Stimulated activated CD8-positive, alpha-beta memory T cell treated with anti-CD3 and anti-CD28 coated beads, Interleukin-15, amount 100 ng/mL, for 48 hours (primary cell): ENCODE data around the gene NKX3-2.

Experiments used
- DNase-seq, 2 donors: peaks; one replicate each; pipeline ENCODE4 v3.0.0-alpha.2; 2020; ENCODE audit warnings: low read depth in 2 of 2

Gene NKX3-2

GRCh38 chr4:13545394-13545808 lies 1.1 kb upstream of the NKX3-2 start:
- no peak for DNase-seq

- peak in 1 of 2 donors; percentile 50 for DNase-seq
Observed at GRCh38 chr4:13544606-13545393, 492 bp upstream of the NKX3-2 start.

- DNase-seq: no peak
Observed at GRCh38 chr4:13543032-13543838, 1.1 kb downstream of the NKX3-2 start.

- DNase-seq: no peak
Observed at GRCh38 chr4:13542577-13543031, 1.7 kb downstream of the NKX3-2 start.

GRCh38 chr4:13541720-13542576 lies 2.4 kb downstream of the NKX3-2 start:
- DNase-seq: no peak

- no peak for DNase-seq
Observed at GRCh38 chr4:13541176-13541604, 3.1 kb downstream of the NKX3-2 start.

- DNase-seq: no peak
Observed at GRCh38 chr4:13540446-13541175, 3.7 kb downstream of the NKX3-2 start.

GRCh38 chr4:13539619-13540445 lies 4.5 kb downstream of the NKX3-2 start:
- no peak for DNase-seq

GRCh38 chr4:13539047-13539618 lies 5.2 kb downstream of the NKX3-2 start:
- DNase-seq: no peak

GRCh38 chr4:13538427-13538973 lies 5.8 kb downstream of the NKX3-2 start:
- no peak for DNase-seq

GRCh38 chr4:13537832-13538177 lies 6.5 kb downstream of the NKX3-2 start:
- no peak for DNase-seq

- DNase-seq: no peak
Observed at GRCh38 chr4:13537011-13537831, 7.1 kb downstream of the NKX3-2 start.

- no peak for DNase-seq
Observed at GRCh38 chr4:13536607-13537006, 7.7 kb downstream of the NKX3-2 start.

GRCh38 chr4:13535708-13536361 lies 8.5 kb downstream of the NKX3-2 start:
- no peak for DNase-seq

- no peak for DNase-seq
Observed at GRCh38 chr4:13535118-13535517, 9.2 kb downstream of the NKX3-2 start.

- no peak for DNase-seq
Observed at GRCh38 chr4:13534344-13535063, 9.8 kb downstream of the NKX3-2 start.

GRCh38 chr4:13533670-13534343 lies 10.5 kb downstream of the NKX3-2 start:
- no peak for DNase-seq
